Keratinocyte (primary cell): ENCODE data around the gene ZNF576. TPM values are rescaled to one million over a fixed set of nuclear protein-coding genes. Genes with fewer than 3 reads are reported as not detected.
"Not testable (repeated sequence)": the region's sequence is repeated elsewhere in the genome, so short reads cannot be mapped to it uniquely, and the experiment has no call there.

Experiments
- DNase-seq: peaks from one replicate; pipeline ENCODE4 v3.0.0-alpha.2; 2011; ENCODE audit warnings: low read depth, missing footprints, low spot score
- FAIRE-seq: peaks from 2 replicates; lab custom pipeline; 2011; peaks lifted over from hg19 to GRCh38; lab: Jason Lieb, UNC
- H2AFZ ChIP-seq: 2 replicates; pipeline ENCODE4 v1.6.0; 2012; ENCODE audit warnings: low read length, control low read depth, inconsistent platforms; ENCODE audit not compliant: control insufficient read depth
- H3K27ac ChIP-seq: 2 replicates; pipeline ENCODE4 v1.5.1; 2011; ENCODE audit warnings: low read length; ENCODE audit not compliant: control insufficient read depth, insufficient read depth
- H3K27me3 ChIP-seq: 3 replicates; pipeline ENCODE4 v1.6.0; 2011; ENCODE audit warnings: low read length; ENCODE audit not compliant: control insufficient read depth, insufficient read depth; ENCODE audit errors: extremely low read depth
- H3K36me3 ChIP-seq, 2 experiments: 2 replicates in 1 of 2; 3 replicates in 1 of 2; pipeline ENCODE4 v1.5.1; 2011; ENCODE audit warnings: low read length in 2 of 2, mild to moderate bottlenecking in 1 of 2; ENCODE audit not compliant: control insufficient read depth in 2 of 2, insufficient read depth in 2 of 2; ENCODE audit errors: extremely low read depth in 1 of 2
- H3K4me1 ChIP-seq: 3 replicates; pipeline ENCODE4 v1.5.1; 2011; ENCODE audit warnings: low read length; ENCODE audit not compliant: control insufficient read depth, insufficient read depth; ENCODE audit errors: extremely low read depth
- H3K4me2 ChIP-seq: 3 replicates; pipeline ENCODE4 v1.6.0; 2011; ENCODE audit warnings: low read depth, low read length; ENCODE audit not compliant: control insufficient read depth, insufficient read depth; ENCODE audit errors: extremely low read depth
- H3K4me3 ChIP-seq, 3 experiments: fragments of 200-600 bp in 1 of 3; sonication (generic) in 1 of 3; 2 replicates in 2 of 3; 3 replicates in 1 of 3; pipeline ENCODE4 v1.5.1; 2011 to 2016; ENCODE audit warnings: low read length in 3 of 3, mild to moderate bottlenecking in 3 of 3, control low read depth in 2 of 3, inconsistent platforms in 1 of 3, low read depth in 1 of 3, mixed read lengths in 1 of 3, mixed run types in 1 of 3, moderate library complexity in 1 of 3; ENCODE audit not compliant: control insufficient read depth in 2 of 3, insufficient read depth in 2 of 3; ENCODE audit errors: extremely low read depth in 1 of 3
- H3K79me2 ChIP-seq: 2 replicates; pipeline ENCODE4 v1.6.0; 2012; ENCODE audit warnings: low read length; ENCODE audit not compliant: control insufficient read depth, insufficient read depth
- H3K9ac ChIP-seq: 3 replicates; pipeline ENCODE4 v1.6.0; 2011; ENCODE audit warnings: low read length; ENCODE audit not compliant: control insufficient read depth, insufficient read depth; ENCODE audit errors: extremely low read depth
- H3K9me1 ChIP-seq: 3 replicates; pipeline ENCODE4 v1.6.0; 2011; ENCODE audit warnings: low read length; ENCODE audit not compliant: control insufficient read depth, insufficient read depth; ENCODE audit errors: extremely low read depth
- H3K9me3 ChIP-seq: 2 replicates; pipeline ENCODE4 v1.5.1; 2012; ENCODE audit warnings: low read depth, low read length; ENCODE audit not compliant: control insufficient read depth
- H4K20me1 ChIP-seq: 3 replicates; pipeline ENCODE4 v1.6.0; 2011; ENCODE audit warnings: low read length; ENCODE audit not compliant: control insufficient read depth, insufficient read depth; ENCODE audit errors: extremely low read depth
- EZH2 ChIP-seq: IDR thresholded peaks from one replicate; pipeline ENCODE4 v1.6.1; 2012; ENCODE audit warnings: inconsistent platforms, mild to moderate bottlenecking, low read length, moderate library complexity
- dilution Hi-C: fragments of 300-500 bp; cut with MboI; formaldehyde crosslinking; loops from one replicate; pipeline ENCODE4 v1.7.0; 2020; ENCODE audit warnings: low sequenced_read_pairs; ENCODE audit not compliant: extremely low pct_ligation_motif_present
- polyA plus RNA-seq, 5 experiments: library from polyadenylated mRNA; depleted of rRNA in 3 of 5; stranded (reverse) in 3 of 5; stranded (forward) in 1 of 5; unstranded in 1 of 5; fragments of >200 nt; gene quantifications; 1 replicate in 1 of 5; 2 replicates in 3 of 5; 3 replicates in 1 of 5; pipeline versions ENCODE4 v1.2.1 to v1.2.3, GENCODE V29; 2011 to 2012; ENCODE audit warnings: missing spikeins in 2 of 5, low read depth in 1 of 5, low replicate concordance in 1 of 5
- TF ChIP-seq, protein P1 (sequence below), 3 experiments: IDR thresholded peaks in 1 of 3; conservative IDR thresholded peaks in 1 of 3; optimal IDR thresholded peaks in 1 of 3; 2 replicates in 2 of 3; 3 replicates in 1 of 3; pipeline versions ENCODE3 to v1.5.1; 2011; ENCODE audit warnings: low read length in 3 of 3, mild to moderate bottlenecking in 3 of 3, moderate library complexity in 2 of 3, control low read depth in 1 of 3, inconsistent platforms in 1 of 3; ENCODE audit not compliant: insufficient read depth in 2 of 3; ENCODE audit errors: extremely low read depth in 1 of 3

The ZNF576 gene
- polyA plus RNA-seq, 1 donor (not counting 4 experiments of a cell fraction or from before 2014, with no cell fraction given), result 6.4 TPM

- no peak overlapping the region for H3K27ac ChIP-seq
- DNase-seq, result no peak
- H3K27me3 ChIP-seq, result no peaks in the 10 kb centered on the region
- H3K9me1 ChIP-seq, result no peaks in the 10 kb centered on the region
- H3K79me2 ChIP-seq, result no peaks in the 10 kb centered on the region
- peaks cover 20 to 23% of the 10 kb centered on the region in 2 experiments for H3K36me3 ChIP-seq
- H2AFZ ChIP-seq, result no peak overlapping the region
- H3K4me2 ChIP-seq, result no peak overlapping the region
- H3K9me3 ChIP-seq, result no peaks in the 10 kb centered on the region
- no peak overlapping the region for H3K9ac ChIP-seq
- no peak for FAIRE-seq
- H4K20me1 ChIP-seq, result no peaks in the 10 kb centered on the region
- dilution Hi-C loops, result no loop called here
- H3K4me3 ChIP-seq, result no peak overlapping the region
- TF ChIP-seq, protein P1, sequence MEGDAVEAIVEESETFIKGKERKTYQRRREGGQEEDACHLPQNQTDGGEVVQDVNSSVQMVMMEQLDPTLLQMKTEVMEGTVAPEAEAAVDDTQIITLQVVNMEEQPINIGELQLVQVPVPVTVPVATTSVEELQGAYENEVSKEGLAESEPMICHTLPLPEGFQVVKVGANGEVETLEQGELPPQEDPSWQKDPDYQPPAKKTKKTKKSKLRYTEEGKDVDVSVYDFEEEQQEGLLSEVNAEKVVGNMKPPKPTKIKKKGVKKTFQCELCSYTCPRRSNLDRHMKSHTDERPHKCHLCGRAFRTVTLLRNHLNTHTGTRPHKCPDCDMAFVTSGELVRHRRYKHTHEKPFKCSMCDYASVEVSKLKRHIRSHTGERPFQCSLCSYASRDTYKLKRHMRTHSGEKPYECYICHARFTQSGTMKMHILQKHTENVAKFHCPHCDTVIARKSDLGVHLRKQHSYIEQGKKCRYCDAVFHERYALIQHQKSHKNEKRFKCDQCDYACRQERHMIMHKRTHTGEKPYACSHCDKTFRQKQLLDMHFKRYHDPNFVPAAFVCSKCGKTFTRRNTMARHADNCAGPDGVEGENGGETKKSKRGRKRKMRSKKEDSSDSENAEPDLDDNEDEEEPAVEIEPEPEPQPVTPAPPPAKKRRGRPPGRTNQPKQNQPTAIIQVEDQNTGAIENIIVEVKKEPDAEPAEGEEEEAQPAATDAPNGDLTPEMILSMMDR (optimal IDR thresholded peaks at IDR 0.05 in 1 of 3, IDR thresholded peaks at IDR 0.05 in 1 of 3, conservative IDR thresholded peaks at IDR 0.05 in 1 of 3; ENCODE audit: extremely low read depth in 1 of 3, insufficient read depth in 2 of 3, low read length in 3 of 3), result no peak
- TF ChIP-seq EZH2, result no peak
- H3K4me1 ChIP-seq, result no peaks in the 10 kb centered on the region
Measured at GRCh38 chr19:43649514-43649913, 53.1 kb downstream of the ZNF576 start.

- H4K20me1 ChIP-seq, H3K27ac ChIP-seq, H3K9ac ChIP-seq, H3K4me2 ChIP-seq, H3K9me3 ChIP-seq, H3K9me1 ChIP-seq, dilution Hi-C loops, H2AFZ ChIP-seq, H3K4me1 ChIP-seq, FAIRE-seq, H3K79me2 ChIP-seq, H3K4me3 ChIP-seq, H3K27me3 ChIP-seq, DNase-seq: not testable (repeated sequence)
- peaks cover 24 to 28% of the 10 kb centered on the region in 2 experiments for H3K36me3 ChIP-seq
Measured at GRCh38 chr19:43650276-43650675, 53.9 kb downstream of the ZNF576 start.

Other genes with a start within 250 kb of the ZNF576 start
- gene CD177, start 242.9 kb upstream of the ZNF576 start, polyA plus RNA-seq, result 1.1 to 1.7 TPM (median 1.2 TPM) in 3 replicates
- 0.18 TPM in 1 of 3 replicates, not detected in the others for gene TEX101, start 181.7 kb upstream of the ZNF576 start, polyA plus RNA-seq
- 163 to 303 TPM (median 166 TPM) in 3 replicates for gene LYPD3, start 131.0 kb upstream of the ZNF576 start, polyA plus RNA-seq
- 6.1 to 9.8 TPM (median 6.7 TPM) in 3 replicates for gene PHLDB3, start 91.8 kb upstream of the ZNF576 start, polyA plus RNA-seq
- 234 to 301 TPM (median 245 TPM) in 3 replicates for gene ETHE1, start 69.4 kb upstream of the ZNF576 start, polyA plus RNA-seq
- gene ZNF575, start 63.4 kb upstream of the ZNF576 start, polyA plus RNA-seq, result 0.05 to 0.22 TPM (median 0.06 TPM) in 3 replicates
- 16.3 to 17.5 TPM (median 16.8 TPM) in 3 replicates for gene XRCC1, start 21.1 kb upstream of the ZNF576 start, polyA plus RNA-seq
- gene PINLYP, start 20.8 kb upstream of the ZNF576 start, polyA plus RNA-seq, result 14.5 to 19.2 TPM (median 16.0 TPM) in 3 replicates
- gene IRGQ, start 461 bp upstream of the ZNF576 start, polyA plus RNA-seq, result 12.9 to 18.0 TPM (median 13.3 TPM) in 3 replicates
- gene SRRM5, start 15.5 kb downstream of the ZNF576 start, polyA plus RNA-seq, result 0.02 to 0.03 TPM (median 0.03 TPM) in 3 replicates
- gene ZNF428, start 23.0 kb downstream of the ZNF576 start, polyA plus RNA-seq, result 13.9 to 15.8 TPM (median 15.0 TPM) in 3 replicates
- gene CADM4, start 43.3 kb downstream of the ZNF576 start, polyA plus RNA-seq, result 3.0 to 4.4 TPM (median 4.3 TPM) in 3 replicates
- 50.8 to 64.3 TPM (median 56.2 TPM) in 3 replicates for gene PLAUR, start 73.6 kb downstream of the ZNF576 start, polyA plus RNA-seq
- gene IRGC, start 119.5 kb downstream of the ZNF576 start, polyA plus RNA-seq, result not detected in 3 replicates
- gene SMG9, start 158.4 kb downstream of the ZNF576 start, polyA plus RNA-seq, result 12.1 to 15.6 TPM (median 14.8 TPM) in 3 replicates
- gene KCNN4, start 184.4 kb downstream of the ZNF576 start, polyA plus RNA-seq, result 9.8 to 15.5 TPM (median 10.5 TPM) in 3 replicates
- 4.0 to 8.8 TPM (median 4.2 TPM) in 3 replicates for gene LYPD5, start 205.9 kb downstream of the ZNF576 start, polyA plus RNA-seq
- 3.5 to 7.7 TPM (median 5.7 TPM) in 3 replicates for gene ZNF283, start 230.7 kb downstream of the ZNF576 start, polyA plus RNA-seq